ENCODE data around the gene IMPG1.
"Not testable (repeated sequence)": the region's sequence is repeated elsewhere in the genome, so short reads cannot be mapped to it uniquely, and the experiment has no call there.

Gene IMPG1

DNA sequence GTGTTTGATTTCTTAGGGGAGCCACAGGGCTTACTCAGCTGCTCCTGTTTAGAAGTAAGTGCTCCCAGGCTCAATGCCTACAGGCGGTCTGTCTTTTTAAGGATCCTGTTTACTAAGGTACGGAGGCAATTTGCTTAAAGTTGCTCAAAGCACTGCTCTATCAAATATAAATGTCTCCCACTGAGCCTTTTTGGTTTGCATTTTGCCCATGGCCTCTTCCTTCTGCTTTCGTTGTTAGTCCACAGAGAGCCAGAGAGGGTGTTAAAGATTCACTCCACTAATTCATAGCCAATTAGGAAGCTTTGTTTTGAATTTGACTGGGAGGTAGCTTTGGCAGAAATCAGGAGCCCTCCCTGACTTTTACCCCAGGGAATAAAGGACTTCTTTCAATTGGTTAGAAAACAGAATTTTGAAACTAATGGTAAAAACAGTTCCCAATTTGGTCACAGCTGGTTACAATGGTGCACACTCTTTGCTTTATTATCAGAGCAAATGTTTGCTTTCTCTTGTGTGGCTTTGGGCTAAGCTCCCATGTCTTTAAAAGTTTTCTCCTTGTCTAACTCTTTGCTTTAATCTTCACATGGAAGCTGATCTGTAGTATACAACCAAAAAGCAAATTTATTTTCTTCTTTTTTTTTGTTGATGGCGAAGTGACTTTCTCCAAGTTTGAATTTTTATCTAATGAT, 126.2 kb downstream of the IMPG1 start:
- no peak for DNase-seq (ENCODE audit: low read depth)

- no peak for DNase-seq (ENCODE audit: low read depth)
These were observed 129.1 kb downstream of the IMPG1 start for GRCh38 chr6:75943381-75943780.

DNA sequence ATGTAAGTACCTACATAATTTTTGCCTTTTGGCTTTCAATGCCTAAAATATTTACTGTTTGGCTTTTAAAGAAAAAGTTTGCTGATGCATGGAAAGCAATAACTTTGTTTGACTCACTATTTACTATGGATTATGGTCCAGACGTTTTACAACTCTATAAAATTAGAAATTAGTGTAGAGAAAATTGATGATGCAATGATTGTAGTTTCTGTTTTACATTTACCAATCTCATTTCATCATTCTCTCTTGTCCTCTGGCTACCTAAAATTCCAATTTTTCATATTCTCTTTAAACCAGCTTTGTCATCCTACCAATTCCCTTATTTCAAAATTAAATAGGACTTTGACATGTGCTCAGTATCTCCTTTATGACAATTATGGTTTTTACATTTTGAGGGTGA, 131.0 kb downstream of the IMPG1 start:
- no peak for DNase-seq (ENCODE audit: low read depth)

GRCh38 chr6:75940564-75940963, 131.9 kb downstream of the IMPG1 start:
- no peak for DNase-seq (ENCODE audit: low read depth)

- no peak for DNase-seq (ENCODE audit: low read depth)
These were observed 134.6 kb downstream of the IMPG1 start for GRCh38 chr6:75937846-75938245.

- no peak for DNase-seq (ENCODE audit: low read depth)
These were observed 135.8 kb downstream of the IMPG1 start for GRCh38 chr6:75936682-75937081.

DNA sequence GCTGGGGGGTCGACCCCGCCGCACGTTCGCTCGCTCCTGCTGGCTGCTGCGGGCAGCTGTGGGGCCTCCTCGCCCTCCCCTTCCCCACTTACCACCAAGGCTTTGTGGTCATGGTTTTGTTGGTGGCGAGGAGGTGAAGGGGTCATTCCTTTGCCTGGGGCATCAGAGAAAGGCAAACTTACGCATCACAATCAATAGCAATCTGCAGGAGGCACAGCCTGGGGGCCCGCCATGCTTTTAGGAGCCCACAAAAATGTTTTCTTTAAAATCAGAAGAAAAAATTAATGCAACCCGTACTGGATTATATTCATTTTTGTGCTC, 137.0 kb downstream of the IMPG1 start:
- no peak for DNase-seq (ENCODE audit: low read depth)

GRCh38 chr6:75934643-75935472, 137.6 kb downstream of the IMPG1 start:
- no peak for DNase-seq (ENCODE audit: low read depth)

- no peak for DNase-seq (ENCODE audit: low read depth)
These were observed 139.0 kb downstream of the IMPG1 start for GRCh38 chr6:75933387-75933975.

DNA sequence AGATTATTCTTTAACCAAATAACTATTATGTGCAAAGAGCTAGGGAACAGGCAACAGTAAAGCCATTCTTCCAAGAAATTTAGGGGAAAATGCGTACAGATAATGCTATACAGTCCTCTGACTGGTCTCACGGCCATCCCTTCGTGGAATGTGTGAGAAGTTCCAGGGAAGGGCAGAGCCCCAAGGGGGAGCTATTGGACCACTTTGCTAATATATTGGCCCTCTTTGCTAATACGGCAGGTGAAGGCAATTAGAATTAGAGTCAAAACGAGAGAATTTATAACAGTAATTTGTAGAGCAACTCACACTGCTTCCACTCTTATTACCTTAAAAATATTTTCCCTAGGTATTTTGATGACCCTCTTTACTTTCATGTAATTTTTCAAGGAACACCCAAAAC, 140.4 kb downstream of the IMPG1 start:
- DNase-seq (ENCODE audit: low read depth): no peak

DNA sequence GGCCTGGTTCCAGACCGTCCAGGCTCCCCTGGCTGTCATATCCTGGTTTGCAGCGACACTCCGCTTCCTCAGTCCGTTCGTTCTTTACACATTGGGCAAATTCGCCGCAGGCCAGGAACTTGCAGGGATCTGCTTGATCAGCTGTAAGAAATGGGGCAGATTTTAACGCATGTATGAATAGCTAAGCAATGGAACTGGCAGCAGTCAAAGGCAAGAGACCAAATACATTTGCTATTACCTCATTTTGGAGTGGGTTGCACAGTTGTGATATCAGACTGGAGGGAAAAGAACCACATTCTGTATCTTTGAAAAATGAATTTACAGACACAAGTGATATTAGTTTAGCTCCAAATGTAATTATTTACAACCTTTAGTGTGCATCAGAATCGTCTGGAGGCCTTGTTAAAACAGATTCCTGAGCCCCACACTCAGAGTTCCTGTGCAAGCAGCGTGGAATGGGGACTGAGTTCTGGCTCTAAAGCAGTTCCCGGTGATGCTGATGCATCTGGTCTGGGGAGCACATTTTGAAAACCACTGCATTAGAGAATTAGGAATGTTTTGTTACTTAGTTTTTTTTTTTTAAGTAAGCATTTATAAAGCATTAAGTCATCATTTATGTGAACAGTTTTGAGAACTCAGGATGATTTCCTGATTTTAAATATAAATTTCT, 141.3 kb downstream of the IMPG1 start:
- no peak for DNase-seq (ENCODE audit: low read depth)

- DNase-seq (ENCODE audit: low read depth): no peak
These were observed 145.9 kb downstream of the IMPG1 start for GRCh38 chr6:75926293-75927168.

DNA sequence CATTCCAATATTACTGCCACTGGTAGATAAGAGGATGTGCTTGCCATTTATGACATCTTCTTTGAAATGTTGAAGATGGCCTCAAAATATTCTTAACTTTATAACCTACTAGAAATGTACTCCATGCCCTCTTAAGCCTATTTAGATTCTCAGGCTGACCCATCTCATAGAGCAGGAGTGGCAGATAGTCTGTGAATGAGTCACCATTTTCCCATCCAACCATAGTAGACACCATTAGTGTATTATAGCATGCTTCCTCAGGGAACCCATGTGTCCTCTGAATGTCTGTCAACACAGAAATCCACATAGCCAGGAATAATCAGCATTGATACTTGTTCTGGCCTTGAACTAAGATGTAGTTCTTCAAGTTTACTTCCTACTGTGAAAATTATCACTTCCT, 150.2 kb downstream of the IMPG1 start:
- DNase-seq (ENCODE audit: low read depth): no peak

GRCh38 chr6:75913040-75913439, 159.4 kb downstream of the IMPG1 start:
- no peak for DNase-seq (ENCODE audit: low read depth)

DNA sequence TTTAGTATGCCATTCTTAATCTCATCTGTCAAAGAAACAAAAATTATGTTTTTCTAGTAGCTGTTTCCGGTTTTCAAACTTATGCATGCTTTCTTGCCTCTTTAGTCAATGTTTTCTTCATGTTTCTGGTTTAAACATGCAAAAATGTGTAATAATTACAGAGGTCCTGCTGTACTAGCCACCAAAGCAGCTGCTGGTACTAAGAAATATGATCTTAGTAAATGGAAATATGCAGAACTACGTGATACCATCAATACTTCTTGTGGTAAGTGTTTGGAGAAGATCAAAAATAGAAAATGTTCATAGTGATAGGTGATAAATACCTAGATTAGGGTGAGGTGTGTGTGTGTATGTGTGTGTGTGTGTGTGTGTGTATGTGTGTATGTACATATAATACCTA, 165.0 kb downstream of the IMPG1 start:
- no peak for DNase-seq (ENCODE audit: low read depth)

DNA sequence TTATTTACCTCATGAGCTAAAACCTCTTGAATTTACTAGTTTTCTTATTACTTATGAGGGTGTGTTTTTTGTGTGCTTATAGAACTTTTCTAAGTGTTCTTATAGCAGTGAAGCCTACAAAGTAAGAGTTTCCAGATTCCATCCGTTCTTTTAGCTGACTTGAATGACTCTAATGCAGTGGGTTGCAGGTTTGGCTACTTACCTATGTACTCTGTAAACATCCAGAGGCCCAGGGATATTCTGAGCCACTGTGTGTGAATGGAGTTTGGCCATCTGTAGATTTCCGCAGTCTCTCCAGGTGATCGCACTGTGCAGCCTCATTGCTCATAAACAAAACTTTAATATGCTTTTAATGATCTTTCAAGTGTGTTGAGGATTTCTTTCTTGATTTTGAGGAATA, 165.6 kb downstream of the IMPG1 start:
- no peak for DNase-seq (ENCODE audit: low read depth)

- not testable (repeated sequence) for DNase-seq (ENCODE audit: low read depth)
These were observed 167.3 kb downstream of the IMPG1 start for GRCh38 chr6:75905129-75905528.

- not testable (repeated sequence) for DNase-seq (ENCODE audit: low read depth)
These were observed 172.2 kb downstream of the IMPG1 start for GRCh38 chr6:75900216-75900615.

- no peak for DNase-seq (ENCODE audit: low read depth)
These were observed 175.9 kb downstream of the IMPG1 start for GRCh38 chr6:75896526-75896925.

DNA sequence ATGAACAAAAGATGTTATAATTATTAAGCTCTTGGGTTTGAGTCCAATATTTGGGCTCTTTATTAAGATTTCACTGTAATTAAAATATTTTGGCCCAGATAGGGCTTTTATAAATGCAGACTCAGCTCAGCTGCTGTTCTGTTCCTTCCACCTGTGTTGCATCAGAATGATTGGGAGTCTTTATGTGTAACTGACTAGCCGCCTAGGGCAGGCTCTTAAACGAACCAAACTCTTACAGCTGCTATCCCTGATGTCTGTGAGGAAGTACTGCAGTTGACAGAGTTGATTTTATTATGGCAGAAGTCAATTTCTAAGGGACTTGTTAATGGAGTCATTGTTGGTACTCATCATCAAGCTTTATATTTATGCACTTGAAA, 178.7 kb downstream of the IMPG1 start:
- no peak for DNase-seq (ENCODE audit: low read depth)

DNA sequence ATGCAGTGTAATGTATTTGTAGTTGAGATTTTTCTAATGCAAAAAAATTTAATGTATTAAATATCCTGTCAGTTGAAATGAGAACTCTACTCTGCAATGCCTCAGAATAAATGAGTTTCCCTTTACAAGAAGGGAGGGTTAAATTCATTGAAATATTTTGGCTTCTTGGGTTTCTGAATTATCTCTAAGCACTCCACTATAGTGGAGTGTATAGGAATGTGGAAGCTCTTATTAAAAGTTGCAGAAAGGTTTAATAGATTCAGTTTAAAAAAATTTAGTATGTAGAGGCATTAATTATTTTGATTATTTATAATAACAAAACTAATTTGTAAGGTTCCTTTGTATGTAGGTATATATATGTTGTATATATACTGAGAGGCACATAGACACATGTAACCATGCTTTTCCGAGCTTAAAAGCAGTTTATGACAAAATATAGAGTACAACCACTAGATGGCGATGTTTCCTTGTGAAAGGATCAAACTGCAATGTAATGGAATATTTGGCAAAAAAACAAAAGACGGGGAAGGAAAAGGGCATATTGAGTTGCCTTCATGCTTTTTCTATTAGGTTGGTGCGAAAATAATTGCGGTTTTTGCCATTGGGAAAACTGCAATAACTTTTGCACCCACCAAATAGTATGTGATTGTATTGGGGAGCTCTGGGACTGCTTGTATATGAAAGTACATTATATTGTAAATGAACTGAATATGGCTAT, 179.2 kb downstream of the IMPG1 start:
- DNase-seq (ENCODE audit: low read depth): no peak
